Measurements from ENCODE around the gene GRIA4.

Gene GRIA4

GRCh38 chr11:105639527-105639926, 29.7 kb downstream of the GRIA4 start:
- no peaks in the 10 kb centered on the region for H4K20me1 ChIP-seq (ENCODE audit: control insufficient read depth, insufficient read depth, low read depth, low read length)

GRCh38 chr11:105641433-105641832, 31.6 kb downstream of the GRIA4 start:
- no peaks in the 10 kb centered on the region for H3K79me2 ChIP-seq (ENCODE audit: control insufficient read depth, low read length)
- no peak overlapping the region for H3K4me3 ChIP-seq (ENCODE audit: low read length)
- H3K27me3 ChIP-seq (ENCODE audit: control insufficient read depth, low read length) = no peaks in the 10 kb centered on the region
- H4K20me1 ChIP-seq (ENCODE audit: control insufficient read depth, insufficient read depth, low read depth, low read length) = no peaks in the 10 kb centered on the region
- no peaks in the 10 kb centered on the region for H3K4me1 ChIP-seq (ENCODE audit: control insufficient read depth, low read length)
- no peaks in the 10 kb centered on the region for H3K9me2 ChIP-seq (replicated peaks; ENCODE audit: control insufficient read depth, low read length)
- no peak overlapping the region for H3K27ac ChIP-seq (ENCODE audit: low read depth, low read length)
- TF ChIP-seq, protein P1, sequence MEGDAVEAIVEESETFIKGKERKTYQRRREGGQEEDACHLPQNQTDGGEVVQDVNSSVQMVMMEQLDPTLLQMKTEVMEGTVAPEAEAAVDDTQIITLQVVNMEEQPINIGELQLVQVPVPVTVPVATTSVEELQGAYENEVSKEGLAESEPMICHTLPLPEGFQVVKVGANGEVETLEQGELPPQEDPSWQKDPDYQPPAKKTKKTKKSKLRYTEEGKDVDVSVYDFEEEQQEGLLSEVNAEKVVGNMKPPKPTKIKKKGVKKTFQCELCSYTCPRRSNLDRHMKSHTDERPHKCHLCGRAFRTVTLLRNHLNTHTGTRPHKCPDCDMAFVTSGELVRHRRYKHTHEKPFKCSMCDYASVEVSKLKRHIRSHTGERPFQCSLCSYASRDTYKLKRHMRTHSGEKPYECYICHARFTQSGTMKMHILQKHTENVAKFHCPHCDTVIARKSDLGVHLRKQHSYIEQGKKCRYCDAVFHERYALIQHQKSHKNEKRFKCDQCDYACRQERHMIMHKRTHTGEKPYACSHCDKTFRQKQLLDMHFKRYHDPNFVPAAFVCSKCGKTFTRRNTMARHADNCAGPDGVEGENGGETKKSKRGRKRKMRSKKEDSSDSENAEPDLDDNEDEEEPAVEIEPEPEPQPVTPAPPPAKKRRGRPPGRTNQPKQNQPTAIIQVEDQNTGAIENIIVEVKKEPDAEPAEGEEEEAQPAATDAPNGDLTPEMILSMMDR (IDR thresholded peaks at IDR 0.05; ENCODE audit: low read depth, low read length, poor library complexity, severe bottlenecking) = no peak
- no peak for TF ChIP-seq EZH2phosphoT487 (IDR thresholded peaks at IDR 0.05; ENCODE audit: borderline replicate concordance, low read length)
- H3K4me2 ChIP-seq (ENCODE audit: low read length) = no peak overlapping the region
- H3F3A ChIP-seq (ENCODE audit: control insufficient read depth, insufficient read depth) = no peaks in the 10 kb centered on the region
- no peaks in the 10 kb centered on the region for H3K36me3 ChIP-seq (ENCODE audit: control insufficient read depth, low read length)
- no peaks in the 10 kb centered on the region for H3K9me3 ChIP-seq (ENCODE audit: control insufficient read depth, insufficient read depth, low read length)

More at GRCh38 chr11:105639527-105639926, 29.7 kb downstream of the GRIA4 start:
- Histone ChIP-seq H3F3A (ENCODE audit: control insufficient read depth, insufficient read depth) (no peaks in the 10 kb centered on the region), H3K4me1 (ENCODE audit: control insufficient read depth, low read length) (no peaks in the 10 kb centered on the region), H3K4me3 (ENCODE audit: low read length) (no peak overlapping the region), H3K27ac (ENCODE audit: low read depth, low read length) (no peak overlapping the region), H3K9me3 (ENCODE audit: control insufficient read depth, insufficient read depth, low read length) (no peaks in the 10 kb centered on the region), H3K79me2 (ENCODE audit: control insufficient read depth, low read length) (no peaks in the 10 kb centered on the region), H3K4me2 (ENCODE audit: low read length) (no peak overlapping the region), H3K36me3 (ENCODE audit: control insufficient read depth, low read length) (no peaks in the 10 kb centered on the region), H3K27me3 (ENCODE audit: control insufficient read depth, low read length) (no peaks in the 10 kb centered on the region), H3K9me2 (replicated peaks; ENCODE audit: control insufficient read depth, low read length) (no peaks in the 10 kb centered on the region)
- no peak for TF ChIP-seq EZH2phosphoT487 (IDR thresholded peaks at IDR 0.05; ENCODE audit: borderline replicate concordance, low read length)
- TF ChIP-seq, protein P1 (IDR thresholded peaks at IDR 0.05; ENCODE audit: low read depth, low read length, poor library complexity, severe bottlenecking) = no peak

- Histone ChIP-seq H3K27ac (ENCODE audit: low read depth, low read length) (no peak overlapping the region), H3K79me2 (ENCODE audit: control insufficient read depth, low read length) (no peaks in the 10 kb centered on the region), H3K9me3 (ENCODE audit: control insufficient read depth, insufficient read depth, low read length) (no peaks in the 10 kb centered on the region), H4K20me1 (ENCODE audit: control insufficient read depth, insufficient read depth, low read depth, low read length) (no peaks in the 10 kb centered on the region), H3K36me3 (ENCODE audit: control insufficient read depth, low read length) (no peaks in the 10 kb centered on the region), H3K9me2 (replicated peaks; ENCODE audit: control insufficient read depth, low read length) (no peaks in the 10 kb centered on the region), H3F3A (ENCODE audit: control insufficient read depth, insufficient read depth) (no peaks in the 10 kb centered on the region), H3K4me3 (ENCODE audit: low read length) (no peak overlapping the region), H3K4me2 (ENCODE audit: low read length) (no peak overlapping the region), H3K4me1 (ENCODE audit: control insufficient read depth, low read length) (no peaks in the 10 kb centered on the region), H3K27me3 (ENCODE audit: control insufficient read depth, low read length) (no peaks in the 10 kb centered on the region)
- no peak for TF ChIP-seq EZH2phosphoT487 (IDR thresholded peaks at IDR 0.05; ENCODE audit: borderline replicate concordance, low read length)
- TF ChIP-seq, protein P1 (IDR thresholded peaks at IDR 0.05; ENCODE audit: low read depth, low read length, poor library complexity, severe bottlenecking) = no peak
Measured at GRCh38 chr11:105642870-105643269, 33.0 kb downstream of the GRIA4 start.
